PFSK-1 (cell line): ENCODE data around the gene CFAP77.

Experiments used
- POLR2AphosphoS5 ChIP-seq: IDR thresholded peaks from 2 replicates; pipeline ENCODE4 v1.6.1; 2012; ENCODE audit warnings: low read depth, mild to moderate bottlenecking, control low read depth, low read length, moderate library complexity
- SIN3A ChIP-seq: IDR thresholded peaks from 2 replicates; pipeline ENCODE4 v1.6.1; 2012; ENCODE audit warnings: mild to moderate bottlenecking, low read length, moderate library complexity, borderline replicate concordance; ENCODE audit not compliant: insufficient read depth
- TAF1 ChIP-seq: IDR thresholded peaks from 2 replicates; pipeline ENCODE4 v1.6.1; 2012; ENCODE audit warnings: low read length, control low read depth, borderline replicate concordance; ENCODE audit not compliant: insufficient read depth

DNA sequence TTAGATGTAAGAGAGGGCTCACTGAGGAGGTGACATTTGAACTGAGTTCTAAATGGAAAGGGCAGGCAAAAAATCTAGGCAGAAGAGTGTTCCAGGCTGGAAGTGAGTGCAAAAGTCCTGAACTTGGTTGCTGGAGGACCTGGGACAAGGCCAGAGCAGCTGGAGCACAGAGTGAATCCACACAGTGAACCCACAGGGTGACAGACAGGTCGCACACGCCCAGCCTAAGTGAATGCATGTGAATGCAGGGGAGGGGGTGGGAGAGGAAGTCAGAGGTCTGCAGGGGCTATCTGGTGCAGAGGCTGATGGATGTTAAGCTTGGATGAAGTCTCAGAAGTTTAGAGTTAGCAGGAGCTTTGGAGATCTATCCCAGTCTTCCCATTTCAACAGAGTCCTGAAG is 2.8 kb upstream of the CFAP77 start:
- no peak for TF ChIP-seq TAF1
- TF ChIP-seq SIN3A: no peak
- no peak for TF ChIP-seq POLR2AphosphoS5
